Coronary artery (tissue), 2 donors: ENCODE measurements around the gene APLP1.
"Not testable (repeated sequence)": the region's sequence is repeated elsewhere in the genome, so short reads cannot be mapped to it uniquely, and the experiment has no call there.

ENCODE experiments used
- DNase-seq: peaks from one replicate; pipeline ENCODE4 v3.0.0-alpha.2; 2017; ENCODE audit warnings: low spot score
- H3K27ac ChIP-seq, 2 donors: fragments of 200-600 bp; sonication (generic); one replicate each; pipeline ENCODE4 v1.5.1; 2016 to 2019
- H3K4me3 ChIP-seq: fragments of 200-600 bp; sonication (generic); 2 replicates; pipeline ENCODE4 v1.5.1; 2016; ENCODE audit warnings: mild to moderate bottlenecking, moderate library complexity
- TF ChIP-seq, protein P1 (sequence below): fragments of 200-600 bp; sonication (generic); IDR thresholded peaks from one replicate; pipeline ENCODE4 v1.5.1; 2019; ENCODE audit warnings: antibody characterized with exemption

The APLP1 gene

DNA sequence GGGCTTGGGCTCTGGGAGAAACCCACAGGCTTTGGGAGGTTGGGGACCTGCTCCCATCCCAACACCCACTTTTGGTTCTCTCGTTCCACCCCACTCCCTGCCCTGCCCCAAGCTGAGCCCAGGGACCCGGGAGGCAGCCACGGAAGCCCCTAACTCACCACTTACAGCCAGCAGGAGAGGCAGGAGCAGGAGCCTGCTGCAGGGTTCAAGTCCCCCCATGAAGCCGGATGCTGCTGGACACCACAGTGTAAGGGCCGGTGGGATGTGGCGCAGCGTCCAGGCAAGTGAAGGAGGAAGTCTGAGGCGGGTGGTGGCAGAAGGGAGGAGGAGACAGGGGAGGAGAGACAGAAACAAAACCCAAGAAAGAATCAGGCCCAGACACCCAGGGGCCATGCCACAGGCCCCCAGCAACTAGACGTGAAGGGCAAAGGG is 39.7 kb downstream of the APLP1 start, which contains the start of gene TYROBP:
TSS of gene TYROBP (minus strand) at position 286 of the 432 bp plus-strand sequence. CDS start at position 219, 67 bp downstream.
- H3K4me3 ChIP-seq: peak within 1 kb of the TSS; percentile 58
- H3K27ac ChIP-seq: peak within 1 kb of the TSS in 1 of 2 donors; percentile 78
- DNase-seq: no peak
- TF ChIP-seq, protein P1, sequence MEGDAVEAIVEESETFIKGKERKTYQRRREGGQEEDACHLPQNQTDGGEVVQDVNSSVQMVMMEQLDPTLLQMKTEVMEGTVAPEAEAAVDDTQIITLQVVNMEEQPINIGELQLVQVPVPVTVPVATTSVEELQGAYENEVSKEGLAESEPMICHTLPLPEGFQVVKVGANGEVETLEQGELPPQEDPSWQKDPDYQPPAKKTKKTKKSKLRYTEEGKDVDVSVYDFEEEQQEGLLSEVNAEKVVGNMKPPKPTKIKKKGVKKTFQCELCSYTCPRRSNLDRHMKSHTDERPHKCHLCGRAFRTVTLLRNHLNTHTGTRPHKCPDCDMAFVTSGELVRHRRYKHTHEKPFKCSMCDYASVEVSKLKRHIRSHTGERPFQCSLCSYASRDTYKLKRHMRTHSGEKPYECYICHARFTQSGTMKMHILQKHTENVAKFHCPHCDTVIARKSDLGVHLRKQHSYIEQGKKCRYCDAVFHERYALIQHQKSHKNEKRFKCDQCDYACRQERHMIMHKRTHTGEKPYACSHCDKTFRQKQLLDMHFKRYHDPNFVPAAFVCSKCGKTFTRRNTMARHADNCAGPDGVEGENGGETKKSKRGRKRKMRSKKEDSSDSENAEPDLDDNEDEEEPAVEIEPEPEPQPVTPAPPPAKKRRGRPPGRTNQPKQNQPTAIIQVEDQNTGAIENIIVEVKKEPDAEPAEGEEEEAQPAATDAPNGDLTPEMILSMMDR: no peak

DNA sequence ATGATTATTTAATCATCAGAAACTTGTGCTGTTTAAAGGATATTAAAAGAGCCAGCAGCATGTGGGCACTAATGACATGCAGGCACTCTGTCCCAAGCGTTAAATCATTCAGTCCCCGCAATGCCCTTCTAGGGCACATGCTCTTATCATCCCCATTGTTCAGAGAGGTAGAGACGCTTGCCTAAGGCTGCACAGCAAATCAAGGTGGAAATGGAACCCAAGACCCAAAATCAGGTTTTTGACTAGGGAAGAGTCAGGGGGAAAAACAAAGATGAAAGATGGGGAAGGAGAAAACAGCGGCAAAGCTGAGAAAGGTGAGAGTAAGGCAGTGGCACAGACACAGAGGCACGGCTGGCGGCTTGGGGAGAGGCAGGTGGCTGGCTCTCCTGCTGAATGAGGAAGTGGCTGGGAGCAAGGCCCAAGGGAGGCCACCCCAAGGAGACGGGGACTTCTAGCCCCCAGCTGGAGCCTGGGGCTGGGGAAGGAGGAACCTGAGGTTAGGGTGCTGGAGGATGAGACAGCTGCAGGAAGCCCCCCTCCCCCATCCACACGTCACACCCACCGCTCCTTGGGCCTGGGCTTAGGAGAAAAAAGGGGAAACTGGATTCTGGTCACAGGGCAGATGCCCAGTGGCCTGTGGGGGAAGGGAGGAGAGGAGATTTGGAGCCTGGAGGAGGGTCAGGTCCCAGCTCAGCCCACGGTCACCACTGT is 40.8 kb downstream of the APLP1 start:
- Histone ChIP-seq H3K4me3 (peak overlapping the region; percentile 6), H3K27ac (peak overlapping the region in 1 of 2 donors; percentile 84)
- TF ChIP-seq, protein P1: no peak
- DNase-seq: no peak

DNA sequence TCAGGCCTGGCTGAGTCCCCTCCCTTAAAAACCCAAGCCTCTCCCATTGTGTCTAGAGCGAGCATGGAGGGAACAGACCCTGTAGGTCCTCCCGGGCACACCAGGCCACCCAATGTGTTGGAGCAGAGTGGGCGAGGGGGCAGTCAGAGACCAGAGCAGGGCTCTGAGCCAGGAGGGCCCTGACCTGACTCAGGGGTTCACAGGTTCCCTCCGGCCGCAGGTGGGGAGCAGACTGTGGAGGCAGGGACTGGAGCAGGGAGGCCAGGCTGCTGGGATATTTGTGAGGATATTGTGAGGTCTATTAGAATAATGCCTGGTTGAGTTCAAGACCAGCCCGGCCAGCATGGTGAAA is 41.3 kb downstream of the APLP1 start:
- Histone ChIP-seq H3K27ac (peak overlapping the region in 1 of 2 donors; percentile 84), H3K4me3 (no peak overlapping the region)
- no peak for DNase-seq
- TF ChIP-seq, protein P1: no peak

DNA sequence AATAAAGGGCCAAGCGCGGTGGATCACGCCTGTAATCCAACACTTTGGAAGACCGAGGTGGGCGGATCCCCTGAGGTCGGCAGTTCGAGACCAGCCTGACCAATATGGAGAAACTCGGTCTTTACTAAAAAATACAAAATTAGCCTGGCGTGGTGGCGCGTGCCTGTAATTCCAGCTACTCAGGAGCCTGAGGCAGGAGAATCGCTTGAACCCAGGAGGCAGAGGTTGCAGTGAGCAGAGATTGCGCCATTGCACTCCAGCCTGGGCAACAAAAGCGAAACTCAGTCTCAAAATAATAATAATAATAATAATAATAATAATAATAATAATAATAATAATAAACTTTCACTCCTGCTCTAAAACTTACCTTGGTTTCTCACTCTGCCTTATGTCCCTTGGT is 42.0 kb downstream of the APLP1 start:
- not testable (repeated sequence) for H3K4me3 ChIP-seq, DNase-seq
- peak overlapping the region in 1 of 2 donors; percentile 84 for H3K27ac ChIP-seq

DNA sequence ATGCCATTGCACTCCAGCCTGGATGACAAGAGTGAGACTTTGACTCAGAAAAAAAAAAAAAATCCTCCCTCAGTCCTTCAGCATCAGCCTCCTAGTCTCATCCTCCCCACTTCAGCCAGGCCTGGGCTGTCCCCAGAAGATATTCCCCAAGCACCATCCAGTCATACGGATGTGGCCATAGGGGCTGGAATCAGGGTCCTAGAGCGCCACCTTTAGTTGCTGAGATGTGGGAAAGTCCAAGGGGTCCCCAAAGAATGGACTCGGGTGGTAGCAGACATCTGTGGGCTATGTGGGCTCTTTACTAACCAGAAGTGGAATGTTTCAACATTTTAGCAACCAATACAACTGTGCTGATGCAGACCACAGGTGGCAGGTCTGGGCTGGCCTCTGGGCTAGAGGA is 42.8 kb downstream of the APLP1 start:
- no peak overlapping the region for H3K4me3 ChIP-seq
- no peak for DNase-seq
- no peak overlapping the region for H3K27ac ChIP-seq
- TF ChIP-seq, protein P1: no peak

DNA sequence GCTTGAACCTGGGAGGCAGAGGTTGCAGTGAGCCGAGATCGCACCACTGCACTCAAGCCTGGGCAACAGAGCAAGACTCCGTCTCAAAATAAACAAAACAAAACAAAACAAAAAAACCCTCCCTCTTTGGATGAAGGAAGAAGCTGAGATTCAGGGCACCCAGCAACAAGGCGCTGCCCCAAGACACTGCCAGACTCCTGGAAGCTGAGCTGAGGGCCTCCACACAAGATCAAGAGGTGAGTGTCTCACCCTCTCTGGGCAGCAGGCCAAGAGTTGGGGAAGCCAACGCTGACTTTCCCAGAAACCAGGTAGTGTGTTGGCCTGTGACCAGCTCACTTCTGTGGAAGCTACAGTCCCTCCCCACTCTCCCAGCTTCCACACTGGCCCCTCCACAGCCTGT is 43.4 kb downstream of the APLP1 start:
- TF ChIP-seq, protein P1: no peak
- H3K27ac ChIP-seq: no peak overlapping the region
- no peak overlapping the region for H3K4me3 ChIP-seq
- DNase-seq: no peak

DNA sequence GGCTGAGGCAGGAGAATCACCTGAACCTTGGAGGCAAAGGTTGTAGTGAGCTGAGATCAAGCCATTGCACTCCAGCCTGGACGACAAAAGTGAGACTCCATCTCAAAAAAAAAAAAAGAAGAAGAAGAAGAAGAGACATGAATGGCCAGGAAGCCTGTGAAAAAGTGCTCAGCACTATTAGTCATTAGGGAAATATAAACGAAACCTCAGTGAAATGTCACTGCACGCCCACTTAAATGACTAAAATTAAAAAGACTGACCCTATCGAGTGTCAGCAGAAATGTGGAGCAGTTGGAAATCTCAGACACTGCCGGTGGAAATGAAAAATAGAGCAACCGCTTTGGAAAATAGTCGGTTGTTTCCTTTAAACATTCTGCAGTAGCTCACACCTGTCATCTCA is 45.2 kb downstream of the APLP1 start:
- H3K27ac ChIP-seq: no peak overlapping the region
- no peak for DNase-seq
- no peak overlapping the region for H3K4me3 ChIP-seq
- TF ChIP-seq, protein P1: no peak
